Occipital lobe (tissue), 2 donors: Measurements from ENCODE around the gene EPB41. TPM values are rescaled to one million over a fixed set of nuclear protein-coding genes. Genes with fewer than 3 reads are reported as not detected.
"Not testable (repeated sequence)": the region's sequence is repeated elsewhere in the genome, so short reads cannot be mapped to it uniquely, and the experiment has no call there.

Source experiments
- DNase-seq: peaks from one replicate; lab custom pipeline; 2025; lab: John Stamatoyannopoulos, UW
- total RNA-seq: library from RNA; depleted of rRNA; stranded (reverse); fragments of >200 nt; gene quantifications from one replicate; pipeline ENCODE4 v1.2.3, GENCODE V29; 2014

Gene EPB41
- total RNA-seq, 1 donor from 2014 or later = 36.2 TPM

DNA sequence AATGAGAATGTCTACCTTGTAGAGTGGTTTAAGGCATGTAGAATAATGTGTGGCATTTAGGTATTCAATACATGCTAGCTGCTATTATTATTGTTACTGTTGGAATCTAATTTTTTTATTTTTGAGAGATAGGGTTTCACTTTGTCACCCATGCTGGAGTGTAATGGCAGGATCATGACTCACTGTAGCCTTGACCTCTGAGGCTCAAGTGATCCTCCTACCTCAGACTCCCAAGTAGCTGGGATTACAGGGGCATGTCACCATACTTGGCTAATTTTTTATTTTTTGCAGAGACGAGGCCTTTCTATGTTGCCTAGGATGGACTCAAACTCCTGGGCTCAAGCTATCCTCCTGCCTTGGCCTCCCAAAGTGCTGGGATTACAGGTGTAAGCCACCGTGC lies 61.9 kb downstream of the EPB41 start:
- no peak for DNase-seq

DNA sequence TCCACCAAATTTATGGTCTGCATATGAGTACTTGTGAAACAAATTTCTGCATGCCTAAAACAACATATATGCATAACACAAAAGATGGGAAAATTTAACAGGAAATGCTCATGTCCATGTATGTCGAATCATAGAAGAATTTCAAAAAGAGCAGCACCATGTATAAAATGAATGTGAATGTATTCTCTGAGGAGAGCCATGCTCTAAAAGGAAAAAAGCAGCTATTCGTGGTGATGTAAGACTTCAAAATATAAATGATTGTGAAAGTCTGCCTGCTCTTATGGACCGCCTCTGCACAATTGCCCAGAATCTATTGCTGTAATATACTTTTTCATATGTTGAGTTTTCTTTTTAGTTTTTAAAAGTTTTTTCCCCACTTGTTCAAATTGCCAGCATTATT lies 66.8 kb downstream of the EPB41 start:
- no peak for DNase-seq

DNA sequence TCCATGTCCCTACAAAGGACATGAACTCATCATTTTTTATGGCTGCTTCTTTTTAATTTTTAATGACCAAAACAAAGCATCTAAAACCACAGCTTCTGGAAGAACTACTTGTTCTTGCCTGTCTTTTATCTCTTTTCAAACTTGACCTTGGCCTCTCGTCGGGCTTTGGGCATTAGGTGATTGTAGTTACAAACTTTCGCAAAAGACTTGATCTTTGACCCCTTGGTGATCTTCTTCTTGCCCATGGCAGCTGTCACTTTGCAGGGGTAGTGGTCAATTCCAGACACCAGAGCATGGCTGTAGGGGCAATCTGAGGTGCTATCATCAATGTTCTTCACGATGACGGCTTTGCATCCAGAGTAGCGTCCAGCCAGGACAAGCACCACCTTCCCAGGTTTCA lies 67.8 kb downstream of the EPB41 start:
- no peak for DNase-seq

DNA sequence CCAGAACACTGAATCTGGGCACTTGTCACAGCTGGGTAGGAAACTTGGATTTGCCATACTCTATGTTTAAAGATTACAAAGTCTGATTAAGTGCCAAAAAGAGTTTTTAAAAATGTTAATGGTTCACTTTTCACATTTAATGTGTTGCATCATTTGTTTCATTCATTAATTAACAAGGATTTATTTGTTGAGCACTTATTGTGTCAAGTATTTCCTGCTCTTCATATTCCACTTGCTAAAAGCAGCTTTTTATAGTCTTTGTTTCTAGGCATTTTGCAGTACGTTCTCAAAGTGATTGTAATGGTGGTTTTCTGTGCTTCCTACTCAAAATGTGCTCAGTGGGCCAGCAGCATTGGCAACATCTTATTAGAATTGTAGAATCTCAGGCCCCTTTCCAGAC lies 68.7 kb downstream of the EPB41 start:
- DNase-seq = no peak

DNA sequence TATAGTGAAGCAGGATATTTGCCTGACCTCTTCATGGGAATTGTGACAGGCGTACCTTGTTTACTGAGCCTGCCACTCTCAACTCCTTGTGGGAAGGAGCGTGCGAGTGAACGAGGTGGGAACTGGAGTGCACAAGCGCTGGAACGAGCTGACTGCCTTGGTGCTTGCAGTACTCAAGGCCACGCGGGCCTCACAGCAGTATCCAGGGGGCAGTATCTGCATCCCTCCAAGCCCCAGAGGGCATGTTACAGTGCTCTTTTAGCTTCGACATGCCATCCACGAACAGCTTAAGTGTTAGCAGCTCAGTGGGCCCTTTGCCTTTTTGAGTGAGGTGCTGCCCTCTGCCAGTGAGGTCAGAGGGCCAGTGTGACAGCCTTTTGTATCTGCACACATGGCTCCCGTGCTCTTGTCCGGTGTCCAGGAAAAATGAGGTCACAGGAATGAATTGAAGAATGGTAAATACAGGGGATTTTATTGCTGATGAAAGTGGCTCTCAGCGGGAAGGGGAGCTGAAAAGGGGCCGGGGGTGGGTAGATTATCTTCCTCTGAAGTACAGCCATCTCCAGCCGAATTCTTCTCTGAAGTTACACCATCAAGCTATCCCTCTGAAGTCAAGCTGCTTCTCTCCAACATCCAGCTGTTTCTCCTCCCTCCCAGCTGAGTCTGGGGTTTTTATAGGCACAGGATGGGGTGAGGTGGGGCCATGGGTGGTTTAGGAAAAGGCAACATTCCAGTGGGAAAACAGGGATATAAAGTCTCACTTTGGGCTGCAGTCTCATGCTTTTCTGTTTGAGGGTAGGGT lies 69.3 kb downstream of the EPB41 start:
- no peak for DNase-seq

DNA sequence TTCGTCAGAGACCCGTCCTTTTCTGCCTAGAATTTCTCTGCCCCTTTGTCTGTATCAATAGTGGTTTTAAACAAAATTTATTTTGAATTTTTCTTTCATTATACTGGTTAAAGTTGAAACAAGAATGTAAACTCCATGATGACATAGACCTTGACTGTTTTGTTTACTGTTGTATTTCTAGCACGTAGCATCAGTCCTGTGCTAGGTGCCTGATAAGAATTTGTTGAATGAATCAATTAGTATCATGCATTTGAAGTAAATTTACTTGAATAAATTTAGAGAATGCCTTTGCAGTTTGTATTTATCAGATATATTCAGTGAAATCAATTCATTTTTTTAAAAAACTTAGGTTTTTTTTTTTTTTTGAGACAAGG lies 69.9 kb downstream of the EPB41 start:
- no peak for DNase-seq

DNA sequence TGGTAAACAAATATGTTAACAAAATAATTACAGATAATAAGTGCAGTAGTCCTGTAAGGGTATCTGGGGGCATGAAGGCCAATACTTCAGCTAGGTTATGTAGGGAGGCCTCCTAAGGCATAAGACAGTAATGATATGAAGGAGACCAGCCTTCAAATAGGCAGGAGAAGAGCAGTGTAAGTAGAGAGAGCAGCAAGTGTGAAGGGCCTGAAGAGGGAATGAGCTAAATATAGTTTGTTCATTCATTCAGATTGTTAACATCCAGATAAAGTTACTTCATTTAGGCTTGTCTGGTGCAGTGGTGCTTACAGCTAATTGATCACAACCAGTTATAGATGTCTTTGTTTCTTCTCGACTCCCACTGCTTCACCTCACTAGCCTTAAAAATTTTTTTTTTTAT lies 71.1 kb downstream of the EPB41 start:
- no peak for DNase-seq

DNA sequence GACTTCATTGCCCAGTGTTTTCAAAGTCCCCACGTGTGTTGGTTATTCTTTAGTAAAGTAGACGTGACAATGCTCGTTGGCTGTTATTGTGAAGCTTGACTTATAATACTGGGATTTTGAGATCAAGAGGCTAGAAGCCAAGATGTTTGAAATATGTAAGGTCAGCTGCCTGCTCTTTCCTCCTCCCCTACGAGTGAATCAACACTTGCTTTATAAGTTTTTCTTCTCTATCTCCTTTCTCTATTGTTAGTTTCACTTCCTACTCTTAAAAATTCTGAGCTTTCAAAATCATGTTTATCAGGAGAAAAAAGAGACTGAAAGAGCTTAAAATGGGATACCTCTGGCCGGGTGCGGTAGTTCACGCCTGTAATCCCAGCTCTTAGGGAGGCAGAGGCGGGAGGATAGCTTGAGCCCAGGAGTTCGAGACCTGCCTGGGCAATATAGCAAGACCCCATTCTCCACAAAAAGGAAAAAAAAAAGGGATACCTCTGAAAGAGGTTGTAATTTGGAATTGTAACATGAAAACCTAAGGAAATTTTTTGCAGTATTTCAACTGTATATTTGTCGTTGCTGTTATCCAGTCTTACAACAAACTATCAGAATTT lies 72.0 kb downstream of the EPB41 start:
- DNase-seq = no peak

DNA sequence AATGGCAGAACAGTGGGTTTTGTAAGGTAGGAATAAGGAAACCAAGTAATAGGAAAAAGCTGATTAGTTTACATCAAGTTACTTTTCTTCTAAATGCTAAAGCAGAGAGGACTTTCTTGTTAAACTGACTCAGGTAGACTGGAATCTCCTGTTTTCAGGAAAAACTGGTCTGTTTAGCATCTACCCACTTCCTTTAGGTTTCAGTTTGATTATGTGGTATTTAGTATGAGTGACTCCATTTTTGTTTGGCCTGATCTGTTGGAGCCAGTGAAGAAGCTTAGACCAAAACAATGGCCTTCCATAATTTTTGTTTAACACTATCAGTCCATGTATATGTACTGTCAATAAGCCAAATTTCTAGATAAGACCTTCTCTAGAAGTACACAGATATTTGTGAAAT lies 88.4 kb downstream of the EPB41 start:
- no peak for DNase-seq

DNA sequence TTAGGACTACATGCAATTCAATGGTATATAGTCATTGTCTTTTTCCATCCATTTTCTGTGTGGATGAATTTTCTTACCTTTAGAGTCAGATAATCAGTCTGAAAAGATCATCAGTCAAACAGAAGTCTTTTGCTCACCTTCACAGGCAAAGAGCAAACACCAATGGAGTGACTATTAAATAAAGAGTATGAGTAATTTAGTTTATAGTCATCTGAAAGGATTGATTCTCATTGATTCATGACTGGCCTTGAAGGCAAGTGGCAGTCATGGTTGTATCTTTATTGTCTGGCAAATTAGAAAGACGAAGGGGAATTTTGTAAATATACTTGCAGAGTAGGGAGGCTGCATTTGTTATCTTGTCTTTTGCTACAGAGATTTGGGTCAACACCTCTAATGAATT lies 89.9 kb downstream of the EPB41 start:
- DNase-seq = no peak

DNA sequence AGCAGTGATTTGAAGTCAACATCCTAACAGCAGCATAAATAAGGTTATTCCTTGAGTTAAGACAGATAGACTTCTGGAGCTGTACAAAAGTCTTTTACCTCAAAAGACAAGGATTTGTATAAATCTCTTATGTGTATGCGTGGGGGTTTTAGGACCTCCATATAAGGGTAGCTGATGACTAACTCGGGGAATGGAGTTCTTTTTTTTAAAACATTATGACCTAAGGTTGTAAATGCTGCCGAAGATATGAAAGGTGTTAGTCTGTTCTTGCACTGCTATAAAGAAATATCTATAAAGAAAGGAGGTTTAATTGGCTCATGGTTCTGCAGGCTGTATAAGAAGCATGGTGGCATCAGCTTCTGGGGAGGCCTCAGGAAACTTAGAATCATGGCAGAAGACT lies 90.4 kb downstream of the EPB41 start:
- no peak for DNase-seq

DNA sequence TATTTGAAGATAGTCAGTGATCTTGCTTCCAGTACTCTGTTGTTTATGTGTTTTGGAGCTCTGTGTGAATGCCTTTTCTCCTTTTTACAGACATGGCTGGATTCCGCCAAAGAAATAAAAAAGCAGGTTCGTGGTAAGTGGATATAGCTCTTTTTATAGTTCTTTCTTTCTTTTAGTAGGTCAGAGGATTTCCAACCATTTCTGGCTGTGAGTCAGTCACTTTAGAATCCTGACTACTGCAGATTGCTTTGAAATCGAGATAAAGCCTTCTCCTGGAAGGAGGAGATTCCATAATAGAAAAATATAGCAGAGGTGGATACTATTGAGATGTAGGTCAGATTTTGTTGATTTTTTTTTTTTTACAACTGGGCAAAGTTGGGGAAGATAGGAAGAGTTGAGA lies 97.4 kb downstream of the EPB41 start:
- no peak for DNase-seq

DNA sequence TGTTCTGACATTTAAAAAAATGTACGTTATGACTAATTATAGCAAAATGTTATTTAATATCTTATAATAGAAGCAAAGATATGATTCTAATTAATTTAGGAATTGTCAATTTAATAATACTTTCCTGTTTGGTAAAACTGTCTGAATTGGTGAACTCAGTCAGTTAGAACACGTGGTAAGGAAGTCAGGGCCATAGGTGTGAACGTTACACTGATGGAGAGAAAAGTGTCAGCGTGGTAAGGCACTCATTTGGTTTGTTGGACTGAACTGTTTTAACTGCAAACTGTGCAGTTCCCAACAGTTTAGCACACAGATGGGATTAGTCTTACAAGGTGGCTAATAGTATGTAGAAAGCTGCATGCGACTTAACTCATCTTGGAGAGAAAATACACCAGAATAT lies 102.9 kb downstream of the EPB41 start:
- no peak for DNase-seq

DNA sequence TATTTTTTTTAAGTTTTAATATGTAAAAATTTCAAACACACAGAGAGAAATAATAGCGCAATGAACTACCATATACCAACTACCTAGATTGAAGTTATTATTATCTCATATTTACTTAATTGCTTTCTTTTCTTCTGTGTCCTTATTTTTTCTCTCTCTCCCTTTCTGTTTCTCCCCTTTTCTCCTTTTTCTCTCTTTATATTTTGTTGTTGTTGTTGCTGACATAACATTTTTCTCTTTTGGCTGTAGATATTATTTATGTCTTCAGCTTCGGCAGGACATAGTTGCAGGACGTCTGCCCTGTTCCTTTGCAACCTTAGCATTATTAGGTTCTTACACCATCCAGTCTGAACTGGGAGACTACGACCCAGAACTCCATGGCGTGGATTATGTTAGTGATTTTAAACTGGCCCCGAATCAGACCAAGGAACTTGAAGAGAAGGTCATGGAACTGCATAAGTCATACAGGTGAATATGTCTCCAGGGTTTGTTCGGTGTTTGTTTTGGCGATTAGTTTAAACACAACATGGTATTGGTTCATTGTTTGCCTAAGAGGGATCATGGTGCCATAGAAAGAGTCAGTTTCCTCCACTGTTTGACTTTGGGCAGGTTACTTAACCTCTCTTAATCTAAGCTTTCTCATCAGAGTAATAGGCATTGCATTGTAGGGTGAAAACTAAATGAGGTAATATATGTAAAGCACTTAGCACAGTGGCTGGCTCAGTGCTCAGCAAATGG lies 103.8 kb downstream of the EPB41 start:
- no peak for DNase-seq

DNA sequence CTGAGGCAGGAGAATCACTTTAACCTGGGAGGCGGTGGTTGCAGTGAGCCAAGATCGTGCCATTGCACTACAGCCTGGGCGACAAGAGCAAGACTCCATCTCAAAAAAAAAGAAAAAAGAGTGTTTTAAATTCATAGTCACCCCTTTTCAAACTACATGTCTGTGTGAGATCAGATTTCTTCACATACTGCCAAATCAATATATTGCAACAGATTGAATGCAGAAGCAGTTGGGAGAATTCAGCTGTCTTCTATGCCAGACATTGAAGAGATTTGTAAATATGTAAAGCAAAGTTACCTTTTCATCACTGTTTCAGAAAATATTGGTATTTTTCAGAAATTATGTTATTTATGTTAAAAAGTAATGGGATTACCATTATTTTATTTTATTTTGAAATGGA lies 108.3 kb downstream of the EPB41 start:
- DNase-seq = no peak

DNA sequence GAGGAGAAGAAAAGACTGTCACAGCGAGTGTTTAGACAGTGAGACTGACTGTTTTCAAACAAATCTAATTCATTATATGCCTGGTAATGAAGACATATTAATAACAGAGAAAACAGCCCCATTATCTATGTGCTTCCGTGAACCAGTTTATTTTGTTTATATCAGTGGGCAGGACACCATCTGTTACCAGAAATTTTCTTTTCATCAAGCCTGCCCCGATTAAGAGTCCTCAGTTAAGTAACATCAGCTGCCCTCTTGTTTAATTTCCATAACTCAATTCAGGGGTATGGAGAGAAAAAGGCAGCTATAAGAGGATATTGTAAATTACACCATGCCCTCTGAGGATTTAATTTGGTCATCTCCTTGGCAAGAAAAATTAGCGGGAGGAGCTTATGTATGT lies 115.3 kb downstream of the EPB41 start:
- DNase-seq = no peak

DNA sequence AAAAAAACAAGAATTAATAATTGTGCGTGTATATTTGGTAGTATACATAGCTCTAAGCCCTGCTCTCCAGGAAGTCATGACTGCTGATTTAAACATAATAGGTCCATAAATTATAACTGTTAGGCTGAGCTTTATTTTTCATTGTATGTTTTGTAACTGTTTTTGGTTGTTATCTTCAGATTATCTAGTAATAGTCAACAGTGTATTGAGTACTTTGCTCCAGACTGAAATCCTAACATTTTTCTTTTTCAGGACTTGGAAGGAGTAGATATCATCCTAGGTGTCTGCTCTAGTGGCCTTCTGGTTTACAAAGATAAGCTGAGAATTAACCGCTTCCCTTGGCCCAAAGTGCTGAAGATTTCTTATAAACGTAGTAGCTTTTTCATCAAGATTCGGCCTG lies 118.5 kb downstream of the EPB41 start:
- DNase-seq = no peak

DNA sequence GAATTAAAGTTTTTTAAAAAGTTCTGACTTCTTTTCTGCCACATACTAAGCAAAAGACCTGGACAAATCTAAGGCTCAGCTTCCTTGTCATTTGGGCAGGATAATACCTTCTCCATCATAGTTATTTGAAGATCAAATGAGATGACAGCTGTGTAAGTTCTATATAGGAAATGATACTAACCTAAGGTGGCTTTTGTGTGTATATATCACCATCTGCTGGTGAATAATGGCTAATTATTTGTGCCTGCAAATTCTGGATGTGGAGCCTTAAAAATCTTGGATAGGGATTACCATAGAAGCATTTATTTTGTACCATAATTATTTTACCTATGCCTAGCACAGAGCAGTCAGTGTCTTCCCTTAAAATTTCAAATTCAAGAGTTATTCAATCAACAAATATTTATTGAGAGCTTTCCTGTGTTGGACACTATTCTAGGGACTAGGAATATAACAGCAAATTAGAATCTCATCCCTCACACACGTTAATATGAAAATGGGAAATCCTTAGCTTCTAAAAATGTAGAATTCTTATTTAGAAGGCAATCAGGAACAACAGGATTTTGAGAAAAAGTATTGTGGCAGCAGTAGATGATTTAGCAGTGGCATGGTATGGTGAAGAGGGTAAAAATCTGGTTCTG lies 119.6 kb downstream of the EPB41 start:
- no peak for DNase-seq

DNA sequence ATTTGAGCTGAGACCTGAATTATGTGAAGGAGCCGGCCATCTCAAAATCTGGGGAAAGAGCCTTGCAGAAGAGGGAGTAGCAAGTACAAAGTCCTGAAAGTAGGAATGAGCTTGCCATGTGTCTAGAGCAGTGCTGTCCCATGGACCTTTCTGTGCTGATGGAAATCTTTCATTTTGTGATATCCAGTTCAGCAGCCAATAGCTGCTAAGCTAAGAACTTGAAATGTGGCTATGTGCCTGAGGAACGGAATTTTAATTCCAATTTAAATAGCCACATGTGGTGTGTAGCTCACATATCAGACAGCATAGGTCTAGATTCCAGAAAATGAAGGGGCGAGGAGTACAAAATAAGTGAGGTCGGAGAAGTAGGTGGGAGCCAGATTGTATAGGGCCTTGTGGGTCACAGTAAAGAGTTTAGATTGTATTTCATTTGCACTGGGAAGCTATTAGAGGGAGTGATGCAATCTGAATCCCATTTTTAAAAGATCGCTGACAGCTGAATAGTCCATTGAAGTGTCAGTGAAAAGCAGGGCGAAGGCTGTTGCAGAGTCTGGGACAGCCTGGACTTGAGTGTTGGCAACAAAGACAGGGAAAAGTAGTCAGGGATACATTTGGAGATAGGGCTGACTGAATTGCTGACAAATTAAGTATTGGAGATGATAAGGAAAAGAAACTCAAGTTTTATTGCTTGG lies 129.1 kb downstream of the EPB41 start:
- DNase-seq = no peak

DNA sequence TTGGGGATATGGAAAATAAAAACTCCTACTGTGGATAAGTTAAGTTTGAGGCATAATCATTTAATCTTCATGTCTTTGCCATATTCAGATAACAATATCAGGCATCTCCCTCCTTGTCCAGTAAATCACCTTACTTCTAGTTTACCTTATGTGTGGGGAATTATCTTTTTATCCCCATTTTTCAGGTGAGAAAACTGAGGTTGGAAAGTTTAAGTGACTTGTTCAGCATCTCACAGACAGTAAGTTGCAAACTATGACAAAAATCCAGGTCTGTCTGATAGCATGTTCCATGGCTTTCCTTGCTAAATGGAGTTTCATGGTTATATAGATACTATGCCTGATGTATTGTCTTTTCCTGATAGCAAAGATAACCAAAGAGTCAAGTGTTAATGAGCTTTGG lies 129.6 kb downstream of the EPB41 start:
- DNase-seq = no peak

DNA sequence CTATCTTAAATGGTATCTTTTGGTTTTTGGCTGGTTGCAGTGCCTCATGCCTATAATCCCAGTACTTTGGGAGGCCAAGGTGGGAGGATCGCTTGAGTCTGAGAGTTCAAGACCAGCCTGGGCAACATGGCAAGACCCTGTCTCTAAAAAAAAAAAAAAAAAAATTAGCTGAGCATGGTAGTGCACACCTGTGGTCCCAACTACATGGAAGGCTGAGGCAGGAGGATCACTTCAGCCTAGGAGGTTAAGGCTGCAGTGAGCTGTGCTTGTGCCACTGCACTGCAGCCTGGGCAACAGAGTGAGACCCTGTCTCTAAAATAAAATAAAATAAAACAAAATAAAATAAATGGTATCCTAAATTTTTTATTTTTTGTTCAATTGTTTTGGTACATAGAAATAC lies 131.3 kb downstream of the EPB41 start:
- DNase-seq = not testable (repeated sequence)

DNA sequence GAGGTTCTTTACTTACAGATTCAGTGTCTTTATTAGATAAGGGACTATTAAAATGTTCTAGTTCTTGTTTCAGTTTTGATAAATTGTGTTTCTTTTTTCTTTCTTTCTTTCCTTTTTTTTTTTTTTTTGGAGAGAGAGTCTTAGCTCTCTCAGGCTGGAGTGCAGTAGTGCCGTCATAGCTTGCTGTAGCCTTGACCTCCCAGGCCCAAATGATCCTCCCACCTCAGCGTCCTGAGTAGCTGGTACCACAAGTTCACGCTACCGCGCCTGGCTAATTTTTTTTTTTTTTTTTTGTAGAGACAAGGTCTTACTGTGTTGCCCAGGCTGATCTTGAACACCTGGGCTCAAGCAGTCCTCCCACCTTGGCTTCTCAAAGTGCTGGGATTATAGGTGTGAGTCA lies 132.8 kb downstream of the EPB41 start:
- DNase-seq = no peak
